ENCODE measurements around the gene LHB.
A peak's percentile ranks its signal among the peaks of the same experiment; 100 is the strongest.

LHB gene

DNA sequence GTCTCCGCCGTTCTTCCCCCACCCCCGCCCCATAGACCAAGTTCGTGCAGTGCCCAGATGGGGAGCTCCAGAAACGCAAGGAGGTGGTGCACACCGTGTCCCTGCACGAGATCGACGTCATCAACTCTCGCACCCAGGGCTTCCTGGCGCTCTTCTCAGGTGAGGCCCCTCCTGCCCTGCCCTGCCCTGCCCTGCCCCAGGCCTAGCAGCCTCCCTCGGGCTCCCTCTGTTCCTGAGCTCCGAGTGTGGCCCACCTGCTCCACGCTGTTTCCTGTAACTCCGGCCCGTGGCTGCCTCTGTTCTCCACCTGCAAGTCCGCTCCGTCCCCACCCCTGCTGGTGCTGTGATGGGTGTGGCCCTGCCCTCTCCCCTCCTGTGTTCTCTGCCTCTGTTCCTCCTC, 6.4 kb downstream of the LHB start:
- H3K9me3 Mint-ChIP-seq: no peaks in the 10 kb centered on the region
- H3K4me1 Mint-ChIP-seq: peaks cover 0 to 2% of the 10 kb centered on the region in 2 donors
- no peak for ATAC-seq (replicated peaks)
- peaks cover 32 to 48% of the 10 kb centered on the region in 2 donors for H3K36me3 Mint-ChIP-seq
- no peak overlapping the region for H3K4me3 Mint-ChIP-seq
- no peak for DNase-seq
- H3K27ac Mint-ChIP-seq: peak overlapping the region; percentile 43
- no peaks in the 10 kb centered on the region for H3K27me3 Mint-ChIP-seq

DNA sequence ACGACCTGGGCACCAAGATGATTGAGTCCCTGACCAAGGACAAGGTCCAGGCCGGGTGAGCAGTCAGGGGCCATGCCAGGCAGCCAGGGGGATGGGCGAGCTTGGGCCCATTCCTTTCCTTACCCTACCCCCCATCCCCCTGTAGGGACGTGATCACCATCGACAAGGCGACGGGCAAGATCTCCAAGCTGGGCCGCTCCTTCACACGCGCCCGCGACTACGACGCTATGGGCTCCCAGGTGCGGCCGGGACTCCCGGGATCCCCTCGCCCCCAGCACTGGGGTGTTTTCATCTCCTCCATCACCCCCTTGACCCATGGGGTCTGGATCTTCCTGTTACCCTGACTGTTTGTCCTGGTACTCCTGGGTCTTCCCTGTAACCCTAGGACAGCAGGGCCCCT, 7.1 kb downstream of the LHB start:
- ATAC-seq (replicated peaks) (no peak), DNase-seq (no peak)
- H3K27me3 Mint-ChIP-seq: no peaks in the 10 kb centered on the region
- H3K9me3 Mint-ChIP-seq: no peaks in the 10 kb centered on the region
- H3K4me3 Mint-ChIP-seq: no peak overlapping the region
- peaks cover 0 to 2% of the 10 kb centered on the region in 2 donors for H3K4me1 Mint-ChIP-seq
- no peak overlapping the region for H3K27ac Mint-ChIP-seq
- peaks cover 36 to 50% of the 10 kb centered on the region in 2 donors for H3K36me3 Mint-ChIP-seq

DNA sequence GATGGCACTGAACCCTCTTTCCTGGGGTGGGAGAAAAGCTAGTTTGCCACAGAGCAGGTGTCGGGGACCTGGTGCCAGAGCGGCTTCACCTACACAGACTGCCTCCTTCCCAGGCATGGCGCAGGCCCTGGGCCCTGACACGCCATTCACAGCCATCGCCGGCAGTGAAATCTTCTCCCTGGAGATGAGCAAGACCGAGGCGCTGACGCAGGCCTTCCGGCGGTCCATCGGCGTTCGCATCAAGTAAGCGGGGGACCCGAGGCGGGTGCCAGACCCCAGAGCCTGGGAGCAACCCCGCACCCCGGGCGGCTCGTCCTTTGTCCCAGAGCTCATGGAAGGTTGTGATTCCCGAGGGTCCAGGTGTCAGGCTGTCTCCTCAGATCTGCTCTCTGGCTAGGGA, 10.0 kb downstream of the LHB start:
- peaks cover 0 to 2% of the 10 kb centered on the region in 2 donors for H3K4me1 Mint-ChIP-seq
- no peak overlapping the region for H3K27ac Mint-ChIP-seq
- H3K9me3 Mint-ChIP-seq: no peaks in the 10 kb centered on the region
- H3K36me3 Mint-ChIP-seq: peaks cover 36 to 53% of the 10 kb centered on the region in 2 donors
- ATAC-seq (replicated peaks) (no peak), DNase-seq (no peak)
- no peaks in the 10 kb centered on the region for H3K27me3 Mint-ChIP-seq
- no peak overlapping the region for H3K4me3 Mint-ChIP-seq

DNA sequence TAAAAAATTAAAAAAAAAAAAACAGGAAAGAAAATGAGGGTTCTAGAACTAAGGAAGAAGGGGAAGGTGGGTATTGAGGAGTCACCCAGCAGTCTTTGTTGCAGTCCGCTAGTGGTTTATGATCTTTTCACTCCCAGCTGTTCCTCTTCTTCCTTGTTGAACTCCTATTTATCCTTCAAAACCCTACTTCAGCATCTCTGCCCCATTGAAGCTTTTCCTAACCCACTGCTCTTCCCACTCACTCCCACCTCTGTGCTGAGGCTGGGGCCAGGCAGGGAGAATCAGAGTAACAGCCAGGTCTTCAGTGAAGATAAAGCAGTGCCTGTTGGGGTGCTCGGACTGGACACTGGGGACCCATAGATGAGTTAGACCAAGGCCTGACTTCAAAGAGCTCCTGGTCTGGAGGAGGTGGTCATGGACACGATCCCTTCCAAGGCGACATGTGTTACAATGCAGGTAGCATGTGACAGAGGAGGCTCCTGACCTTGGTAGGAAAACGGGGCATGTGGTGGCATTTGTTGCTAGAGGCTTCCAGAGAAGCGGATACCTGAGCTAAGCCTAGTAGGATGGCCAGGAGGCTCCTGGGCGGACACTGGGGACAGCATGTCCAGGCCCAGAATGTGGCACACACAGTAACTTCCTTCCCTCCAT, 11.8 kb downstream of the LHB start:
- H3K27ac Mint-ChIP-seq: no peak overlapping the region
- no peaks in the 10 kb centered on the region for H3K4me1 Mint-ChIP-seq

DNA sequence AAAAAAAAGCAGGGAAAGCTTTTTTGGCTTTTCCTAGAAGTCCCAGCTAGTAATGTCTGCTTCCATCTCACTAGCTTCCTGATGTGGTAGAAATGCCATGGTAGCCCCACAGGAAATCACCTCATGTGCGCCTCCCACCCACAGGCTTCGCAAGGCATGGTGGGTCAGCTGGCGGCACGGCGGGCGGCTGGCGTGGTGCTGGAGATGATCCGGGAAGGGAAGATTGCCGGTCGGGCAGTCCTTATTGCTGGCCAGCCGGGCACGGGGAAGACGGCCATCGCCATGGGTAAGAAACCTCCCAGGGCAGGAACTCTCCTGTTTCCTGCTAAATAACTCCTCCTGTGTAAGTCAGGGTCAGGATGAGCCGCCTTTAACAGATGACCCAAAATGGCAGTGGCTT, 12.8 kb downstream of the LHB start:
- no peak for DNase-seq
- ATAC-seq (replicated peaks): no peak
- Mint-ChIP-seq H3K9me3 (no peaks in the 10 kb centered on the region), H3K27ac (no peak overlapping the region), H3K27me3 (no peaks in the 10 kb centered on the region), H3K36me3 (peaks cover 26 to 46% of the 10 kb centered on the region in 2 donors), H3K4me1 (peaks cover 0 to 2% of the 10 kb centered on the region in 2 donors), H3K4me3 (no peak overlapping the region)

More for the DNA sequence above, 11.8 kb downstream of the LHB start:
- no peak for ATAC-seq (replicated peaks)
- DNase-seq: no peak
- Mint-ChIP-seq H3K4me3 (no peak overlapping the region), H3K9me3 (no peaks in the 10 kb centered on the region), H3K27me3 (no peaks in the 10 kb centered on the region), H3K36me3 (peaks cover 29 to 44% of the 10 kb centered on the region in 2 donors)

DNA sequence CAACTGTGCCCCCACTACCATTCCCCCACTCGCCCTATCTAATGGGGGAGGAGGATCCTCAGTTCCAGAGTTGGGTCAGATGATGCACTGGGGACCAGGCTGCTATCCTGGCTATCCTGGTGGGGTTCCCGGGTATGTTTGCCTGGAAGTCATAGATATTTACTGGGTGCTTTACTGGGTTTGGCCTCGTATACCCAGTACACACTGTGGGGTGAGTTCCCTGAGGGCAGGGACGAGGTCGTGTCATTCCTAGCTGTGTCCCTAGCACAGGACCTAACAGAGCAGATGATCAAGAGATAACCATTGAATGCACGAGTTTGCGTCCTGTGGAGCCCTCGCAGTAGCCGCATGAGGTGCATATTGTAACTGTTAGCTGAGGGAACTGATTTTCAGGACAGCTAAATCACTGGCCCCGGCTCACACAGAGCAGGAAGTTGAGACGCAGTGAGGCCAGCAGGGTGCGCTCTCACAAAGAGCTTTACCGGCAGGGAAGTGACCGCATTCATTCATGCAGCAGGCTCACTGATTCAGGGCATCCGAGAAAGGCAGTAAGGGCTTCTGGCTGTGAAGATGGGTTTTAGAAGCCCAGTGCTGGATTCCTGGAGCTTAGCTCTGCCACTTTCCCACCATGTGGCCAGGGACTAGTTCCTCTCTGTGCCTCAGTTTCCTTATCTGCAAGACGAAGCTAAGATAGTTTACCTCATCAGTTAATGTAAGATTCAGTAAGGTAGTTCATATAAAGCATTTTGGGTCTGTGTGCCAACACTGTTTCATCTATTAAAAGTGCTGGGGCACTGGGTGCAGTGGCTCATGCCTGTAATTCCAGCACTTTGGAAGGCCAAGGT, 17.2 kb downstream of the LHB start:
- DNase-seq (no peak), ATAC-seq (replicated peaks) (peak; percentile 81 to 82)
- Mint-ChIP-seq H3K36me3 (peaks cover 25 to 45% of the 10 kb centered on the region in 2 donors), H3K9me3 (no peaks in the 10 kb centered on the region), H3K4me1 (peaks cover 15 to 21% of the 10 kb centered on the region in 2 donors), H3K27me3 (no peaks in the 10 kb centered on the region), H3K27ac (peak overlapping the region; percentile 25), H3K4me3 (no peak overlapping the region)

DNA sequence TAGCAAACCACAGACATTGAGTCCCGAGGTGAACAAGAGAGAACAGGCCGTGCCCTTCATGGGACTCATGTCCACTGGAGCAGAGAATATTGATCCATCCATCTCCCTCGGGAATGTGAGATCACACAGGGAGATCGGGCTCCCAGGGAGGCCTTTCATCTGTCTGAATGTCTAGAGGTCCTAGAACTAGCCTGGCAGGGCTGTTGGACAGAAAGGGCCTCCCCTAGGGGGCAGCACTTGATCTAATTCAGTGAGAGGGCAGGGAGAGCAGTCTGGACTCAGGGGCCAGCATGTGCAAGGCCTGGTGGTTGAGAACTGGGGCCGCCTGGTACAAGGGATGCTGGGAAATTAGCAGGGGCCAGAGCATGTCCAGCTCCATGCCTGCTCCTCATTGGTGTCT, 18.9 kb downstream of the LHB start:
- DNase-seq (no peak), ATAC-seq (replicated peaks) (no peak)
- Mint-ChIP-seq H3K27ac (no peak overlapping the region), H3K36me3 (peaks cover 19 to 40% of the 10 kb centered on the region in 2 donors), H3K4me3 (no peak overlapping the region), H3K27me3 (no peaks in the 10 kb centered on the region), H3K4me1 (peaks cover 20 to 31% of the 10 kb centered on the region in 2 donors), H3K9me3 (no peaks in the 10 kb centered on the region)

DNA sequence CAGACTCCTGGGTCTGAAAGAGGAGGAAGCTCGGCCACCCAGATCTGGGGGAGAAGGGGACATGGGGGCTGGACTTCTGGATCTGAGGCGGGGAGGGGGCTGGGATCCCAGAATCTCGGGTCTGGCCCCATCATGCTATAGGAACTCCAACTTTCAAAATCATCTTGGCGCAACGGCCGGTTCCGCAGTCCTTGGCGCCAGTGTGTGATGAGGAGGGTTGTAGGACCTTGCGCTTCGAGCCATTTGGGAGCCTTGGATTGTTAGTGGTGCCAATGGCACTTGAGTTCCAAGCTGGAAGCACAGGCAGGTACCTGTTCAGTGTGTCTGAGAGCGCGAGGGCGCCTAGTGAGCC, 22.9 kb downstream of the LHB start:
- ATAC-seq (replicated peaks) (no peak), DNase-seq (no peak)
- Mint-ChIP-seq H3K27ac (peak overlapping the region; percentile 93), H3K9me3 (no peaks in the 10 kb centered on the region), H3K4me3 (peak overlapping the region; percentile 90 to 92), H3K27me3 (no peaks in the 10 kb centered on the region), H3K36me3 (peaks cover 38 to 51% of the 10 kb centered on the region in 2 donors), H3K4me1 (peaks cover 34 to 61% of the 10 kb centered on the region in 2 donors)

DNA sequence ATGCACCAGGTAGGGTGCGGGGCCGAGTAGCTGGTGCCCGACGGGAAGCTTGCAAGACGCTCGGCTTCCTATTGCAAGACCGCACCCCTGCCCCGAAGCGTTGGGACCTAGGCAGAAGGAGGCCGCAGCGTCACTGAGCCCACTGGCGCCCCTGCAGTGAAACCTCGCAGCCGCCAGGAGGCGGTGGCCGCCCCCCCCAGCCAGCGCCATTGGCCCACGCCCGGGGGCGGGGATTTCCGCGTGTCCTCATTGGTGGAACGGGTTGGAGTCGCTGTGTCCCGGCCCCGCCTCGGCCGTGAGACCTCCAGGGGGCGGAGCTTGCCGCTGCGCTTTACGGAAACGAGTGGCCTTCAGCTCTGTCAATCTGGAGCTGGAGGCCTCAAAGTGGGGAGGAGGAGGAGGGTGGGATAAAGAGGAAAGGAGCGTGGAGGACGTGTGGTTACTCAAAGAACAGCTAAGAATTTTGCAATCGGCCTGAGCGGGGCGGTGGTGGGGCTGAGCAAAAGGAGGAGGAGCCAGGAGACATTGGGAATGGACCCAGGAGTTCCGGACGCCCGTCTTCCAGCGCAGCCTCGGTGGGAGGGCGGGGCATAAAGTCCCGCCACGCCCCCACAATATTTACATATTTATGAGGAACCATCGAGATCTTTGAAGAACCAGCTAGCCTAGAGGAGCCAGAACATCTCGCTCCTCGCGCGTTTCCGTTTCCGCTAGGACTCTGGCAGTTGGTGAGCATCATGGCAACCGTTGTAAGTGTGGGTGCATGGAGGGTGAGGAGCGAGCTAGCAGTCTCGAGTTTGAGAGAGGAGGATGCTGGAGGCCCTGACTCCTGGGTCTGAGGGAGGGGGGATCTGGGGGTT, 23.5 kb downstream of the LHB start, which contains the start of the genes GYS1 and RUVBL2:
GYS1 (minus strand) TSS at position 135 of the 860 bp plus-strand sequence. CDS start 197 bp downstream, outside the sequence.
RUVBL2 (plus strand) TSS at position 713 of the 860 bp plus-strand sequence; CDS start at position 738, 25 bp downstream.
- Mint-ChIP-seq H3K4me1 (peaks cover 34 to 67% of the 10 kb centered on the region in 2 donors), H3K27me3 (no peaks in the 10 kb centered on the region), H3K27ac (peak within 1 kb of the TSS; percentile 93), H3K36me3 (peaks cover 42 to 57% of the 10 kb centered on the region in 2 donors), H3K4me3 (peak within 1 kb of the TSS; percentile 90 to 92), H3K9me3 (no peaks in the 10 kb centered on the region)
- ATAC-seq (replicated peaks) (peak; percentile 94), DNase-seq (peak; percentile 99)

DNA sequence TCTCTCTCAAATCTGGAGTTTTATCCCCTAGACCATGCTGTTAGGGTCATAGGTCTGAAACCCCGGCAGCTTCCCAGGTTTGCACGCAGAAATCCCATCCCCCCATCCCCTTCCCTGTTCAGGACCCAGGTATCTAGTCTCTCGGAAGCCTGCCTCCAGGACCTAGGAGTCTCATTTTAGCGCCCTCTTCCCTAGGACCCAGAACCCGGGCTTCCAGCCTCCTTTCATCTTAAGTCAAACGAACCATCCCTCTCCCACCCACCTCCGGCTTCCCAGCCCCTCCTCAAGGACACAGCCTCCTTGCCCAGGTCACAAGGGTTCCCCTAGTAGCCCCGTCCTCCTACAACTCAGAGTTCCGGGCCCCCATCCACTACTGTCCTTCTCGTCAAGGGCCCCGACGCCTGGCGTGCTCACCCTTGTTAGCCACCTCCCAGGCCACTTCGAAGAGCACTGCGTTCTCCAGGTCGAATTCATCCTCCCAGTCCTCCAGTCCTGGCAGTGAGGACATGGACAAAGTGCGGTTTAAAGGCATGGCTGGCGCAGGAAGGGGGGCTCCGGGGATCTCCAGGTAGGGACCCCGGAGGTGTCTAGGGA, 24.2 kb downstream of the LHB start:
- no peaks in the 10 kb centered on the region for H3K9me3 Mint-ChIP-seq
- H3K4me3 Mint-ChIP-seq: peak overlapping the region; percentile 90 to 92
- H3K4me1 Mint-ChIP-seq: peaks cover 35 to 70% of the 10 kb centered on the region in 2 donors
- no peaks in the 10 kb centered on the region for H3K27me3 Mint-ChIP-seq
- H3K36me3 Mint-ChIP-seq: peaks cover 46 to 59% of the 10 kb centered on the region in 2 donors
- no peak for DNase-seq
- H3K27ac Mint-ChIP-seq: peak overlapping the region; percentile 93
- peak in 1 of 2 donors; percentile 10 for ATAC-seq (replicated peaks)

DNA sequence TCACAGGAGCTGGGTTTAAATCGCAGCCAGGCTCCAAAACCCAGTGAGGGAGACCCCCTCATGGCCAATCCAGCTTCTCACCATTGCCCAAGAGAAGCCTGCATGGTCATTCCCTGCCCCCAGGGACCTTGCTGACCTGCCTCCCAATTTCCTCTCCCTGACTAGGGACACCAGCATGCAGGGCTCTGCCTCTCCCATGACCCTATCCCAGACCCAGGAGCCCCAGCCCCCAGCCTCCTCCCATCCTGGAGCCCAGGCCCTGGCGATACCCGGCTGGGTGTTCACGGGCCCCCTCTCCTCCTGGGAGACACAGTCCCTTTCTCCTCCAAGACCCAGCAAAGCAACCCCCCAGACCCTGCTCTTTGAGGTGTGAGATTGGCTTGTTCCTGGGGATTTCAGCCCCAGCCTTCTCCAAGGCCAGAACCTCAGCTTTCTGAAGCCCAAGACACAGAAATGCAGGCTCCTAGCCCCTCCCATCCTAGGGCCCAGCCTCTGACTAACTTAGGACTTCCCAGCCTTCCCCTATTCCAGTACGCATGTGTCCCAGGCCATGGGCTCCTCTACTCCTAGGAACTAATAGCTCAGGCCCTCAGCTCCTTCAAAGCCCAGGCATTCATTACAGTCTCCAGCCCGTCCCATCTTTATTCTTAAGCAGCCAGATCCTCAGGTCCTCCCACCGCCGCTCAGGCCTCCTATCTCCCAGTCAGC, 24.9 kb downstream of the LHB start:
- peaks cover 49 to 63% of the 10 kb centered on the region in 2 donors for H3K36me3 Mint-ChIP-seq
- no peaks in the 10 kb centered on the region for H3K27me3 Mint-ChIP-seq
- ATAC-seq (replicated peaks) (no peak), DNase-seq (no peak)
- H3K9me3 Mint-ChIP-seq: no peaks in the 10 kb centered on the region
- H3K27ac Mint-ChIP-seq: peak overlapping the region; percentile 93
- H3K4me3 Mint-ChIP-seq: peak overlapping the region; percentile 90 to 92
- peaks cover 38 to 71% of the 10 kb centered on the region in 2 donors for H3K4me1 Mint-ChIP-seq

DNA sequence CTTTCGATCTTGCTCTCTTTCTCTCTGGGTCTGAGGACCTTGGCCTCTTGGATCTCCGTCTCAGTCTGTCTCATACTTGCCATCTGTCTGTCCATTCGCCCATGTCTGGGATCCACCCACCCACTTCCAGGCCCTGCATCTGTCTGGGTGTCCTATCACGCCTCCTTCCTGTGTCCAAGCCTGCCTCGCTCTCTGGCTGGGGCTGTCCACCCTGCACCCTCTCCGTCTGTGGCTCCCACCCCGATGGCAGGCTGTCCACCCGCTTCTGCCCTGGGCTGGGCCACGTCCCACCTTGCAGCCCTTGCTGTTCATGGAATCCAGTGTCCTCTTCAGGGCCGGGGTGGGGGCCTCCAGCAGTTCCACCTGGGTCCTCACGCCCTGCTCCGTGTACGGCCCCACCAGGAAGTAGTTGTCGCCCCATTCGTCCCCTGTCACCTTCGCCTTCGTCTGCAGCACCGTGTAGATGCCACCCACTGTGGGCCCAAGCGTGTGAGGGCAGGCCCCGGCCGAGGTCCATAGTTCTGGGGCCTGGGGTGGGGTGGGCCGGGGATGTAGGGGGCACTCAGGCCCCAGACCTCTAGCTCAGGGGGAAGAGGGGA, 25.8 kb downstream of the LHB start:
- peak overlapping the region in 1 of 2 donors; percentile 90 for H3K4me3 Mint-ChIP-seq
- H3K9me3 Mint-ChIP-seq: no peaks in the 10 kb centered on the region
- peaks cover 41 to 74% of the 10 kb centered on the region in 2 donors for H3K4me1 Mint-ChIP-seq
- no peak overlapping the region for H3K27ac Mint-ChIP-seq
- no peaks in the 10 kb centered on the region for H3K27me3 Mint-ChIP-seq
- DNase-seq (no peak), ATAC-seq (replicated peaks) (no peak)
- peaks cover 53 to 66% of the 10 kb centered on the region in 2 donors for H3K36me3 Mint-ChIP-seq

DNA sequence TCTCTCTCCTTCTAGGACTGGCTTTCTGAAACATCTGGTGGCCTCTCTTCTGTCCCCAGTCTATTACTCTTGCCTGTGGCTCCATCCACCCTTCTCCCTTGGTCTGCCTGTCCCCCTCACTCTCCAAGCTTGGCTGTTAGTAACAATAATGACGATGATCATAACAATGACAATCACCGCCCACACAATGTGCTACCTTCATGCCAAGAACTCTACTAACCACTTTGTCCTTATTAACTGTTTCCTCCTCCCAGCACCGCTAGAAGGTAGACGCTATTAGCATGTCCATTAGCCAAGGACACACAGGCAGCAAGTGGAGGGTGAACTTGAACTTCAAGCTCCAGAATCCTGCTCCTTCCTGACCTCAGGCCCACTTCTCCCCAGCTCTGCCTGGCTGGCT, 26.5 kb downstream of the LHB start:
- H3K36me3 Mint-ChIP-seq: peaks cover 56 to 72% of the 10 kb centered on the region in 2 donors
- ATAC-seq (replicated peaks) (no peak), DNase-seq (no peak)
- H3K4me1 Mint-ChIP-seq: peaks cover 41 to 73% of the 10 kb centered on the region in 2 donors
- peak overlapping the region; percentile 6 for H3K27ac Mint-ChIP-seq
- H3K27me3 Mint-ChIP-seq: no peaks in the 10 kb centered on the region
- H3K9me3 Mint-ChIP-seq: no peaks in the 10 kb centered on the region
- no peak overlapping the region for H3K4me3 Mint-ChIP-seq

Measured in stimulated activated naive B cell treated with anti-CD40 and anti-IgM and Interleukin-4, amounts not matched to agents 10 μg/mL and 1 μg/mL and 100 μg/mL, for 72 hours (primary cell).